Fibroblast of skin of back (primary cell): ENCODE data around the gene MRGPRX1. TPM values are rescaled to one million over a fixed set of nuclear protein-coding genes. Genes with fewer than 3 reads are reported as not detected.
"Not testable (repeated sequence)": the region's sequence is repeated elsewhere in the genome, so short reads cannot be mapped to it uniquely, and the experiment has no call there.

ENCODE experiments used
- DNase-seq: peaks from one replicate; pipeline ENCODE4 v3.0.0-alpha.2; 2013
- polyA plus RNA-seq, 2 experiments: library from polyadenylated mRNA; unstranded; fragments of 120-200 nt; gene quantifications; one replicate each; pipeline ENCODE4 v1.2.1, GENCODE V29; 2013; ENCODE audit not compliant: insufficient read length in 2 of 2

The MRGPRX1 gene
- not detected for polyA plus RNA-seq (2013, experiment 1 of 2; ENCODE audit: insufficient read length)
- polyA plus RNA-seq (2013, experiment 2 of 2; ENCODE audit: insufficient read length): not detected

DNA sequence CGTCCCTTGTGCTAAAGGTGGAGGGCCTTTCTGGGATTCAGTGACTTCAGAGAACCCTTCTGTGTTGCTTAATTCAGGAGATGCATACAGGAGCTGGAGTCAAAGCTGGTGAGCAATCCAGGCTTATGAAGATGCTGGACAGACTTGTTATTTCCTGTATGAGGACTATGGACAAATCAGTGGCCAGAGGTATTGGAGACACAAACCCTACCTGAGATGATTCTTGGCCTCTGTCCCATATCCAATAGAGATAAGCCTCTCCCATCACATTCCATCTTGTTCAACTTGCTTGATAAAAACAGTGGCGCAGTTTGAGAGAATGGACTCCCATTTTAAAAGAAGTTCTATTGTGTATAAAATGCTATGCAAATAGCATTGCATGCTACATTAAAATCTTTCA is at the start of gene MRGPRX1:
MRGPRX1 (minus strand) TSS at position 101 of the 400 bp plus-strand sequence. CDS start 4,630 bp downstream, outside the sequence.
- DNase-seq: no peak

DNA sequence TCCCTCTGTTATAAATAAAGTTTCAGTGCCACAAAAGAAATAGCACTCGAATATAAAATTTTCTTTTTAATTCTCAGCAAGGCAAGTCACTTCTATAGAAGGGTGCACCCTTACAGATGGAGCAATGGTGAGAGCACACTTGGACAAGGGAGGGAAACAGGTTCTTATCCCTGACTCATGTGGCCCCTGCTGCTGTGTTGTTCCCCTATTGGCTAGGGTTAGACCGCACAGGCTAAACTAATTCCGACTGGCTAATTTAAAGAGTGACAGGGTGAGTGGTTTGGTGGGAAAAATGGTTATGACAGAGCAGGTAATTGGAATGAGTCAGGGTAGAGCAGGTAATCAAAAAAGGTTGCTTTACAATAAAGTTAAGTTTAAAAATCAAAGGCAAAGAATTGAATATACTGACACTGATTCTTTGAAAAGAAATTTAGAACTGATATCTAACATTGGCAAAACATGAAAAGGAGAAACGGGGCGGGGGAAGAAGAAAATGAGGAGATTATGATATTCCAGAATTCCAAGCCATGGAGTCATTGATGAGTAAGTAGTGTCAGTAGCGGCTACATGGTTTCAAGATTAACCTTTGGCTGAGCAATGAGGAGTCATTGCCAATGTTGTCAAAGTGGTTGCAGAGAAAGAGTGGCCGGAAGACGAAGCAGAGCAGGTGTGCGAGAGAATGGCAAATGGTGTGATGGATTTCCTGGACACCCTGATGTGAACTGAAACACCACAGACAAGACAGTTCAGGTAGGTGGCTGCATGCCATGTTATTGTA is 48.4 kb upstream of the MRGPRX1 start:
- DNase-seq: no peak

DNA sequence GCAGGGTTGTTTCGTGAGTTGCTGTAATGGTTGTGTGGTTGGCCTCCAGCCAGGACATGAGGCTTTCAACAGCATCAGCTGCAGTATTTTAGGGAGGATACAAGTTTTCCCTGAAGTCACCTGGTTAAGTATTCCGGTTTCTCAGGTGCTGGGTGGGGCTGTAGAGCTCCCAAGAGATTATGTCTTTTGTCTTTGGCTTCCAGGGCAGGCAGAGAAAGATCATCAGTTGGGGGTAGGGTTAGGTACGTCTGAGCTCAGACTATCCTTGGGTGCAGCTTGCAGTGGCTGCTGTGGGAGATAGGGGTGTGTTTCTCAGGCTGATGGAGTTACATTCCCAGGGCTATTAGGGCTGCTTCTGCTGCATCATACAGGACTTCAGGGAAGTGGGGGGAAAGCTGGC is 47.5 kb upstream of the MRGPRX1 start:
- no peak for DNase-seq

GRCh38 chr11:18981897-18982296 is 42.7 kb upstream of the MRGPRX1 start:
- no peak for DNase-seq

- no peak for DNase-seq
Observed at GRCh38 chr11:18974192-18974591, 35.0 kb upstream of the MRGPRX1 start.

GRCh38 chr11:18972336-18972735 is 33.1 kb upstream of the MRGPRX1 start:
- DNase-seq: no peak

DNA sequence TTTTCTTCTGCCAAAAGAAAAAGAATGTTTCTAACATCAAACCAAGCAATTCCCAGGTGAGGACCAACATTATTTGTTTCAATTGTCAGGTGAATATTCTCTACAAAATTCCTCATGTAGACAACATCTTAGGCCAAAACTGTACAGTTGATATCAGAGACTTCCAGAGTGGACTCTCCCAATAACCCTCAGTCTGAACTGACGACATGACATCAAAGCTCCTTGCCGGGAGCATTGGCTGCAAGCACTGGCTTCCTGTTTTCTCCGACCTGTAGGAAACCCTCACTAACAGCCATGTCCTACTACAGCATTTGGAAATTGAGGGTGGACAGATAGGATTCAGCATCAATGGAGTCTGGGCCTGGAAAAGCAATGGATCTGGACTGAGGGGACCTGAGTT is 30.5 kb upstream of the MRGPRX1 start:
- no peak for DNase-seq

- no peak for DNase-seq
Observed at GRCh38 chr11:18958221-18958910, 19.2 kb upstream of the MRGPRX1 start.

- no peak for DNase-seq
Observed at GRCh38 chr11:18956630-18957029, 17.4 kb upstream of the MRGPRX1 start.

DNA sequence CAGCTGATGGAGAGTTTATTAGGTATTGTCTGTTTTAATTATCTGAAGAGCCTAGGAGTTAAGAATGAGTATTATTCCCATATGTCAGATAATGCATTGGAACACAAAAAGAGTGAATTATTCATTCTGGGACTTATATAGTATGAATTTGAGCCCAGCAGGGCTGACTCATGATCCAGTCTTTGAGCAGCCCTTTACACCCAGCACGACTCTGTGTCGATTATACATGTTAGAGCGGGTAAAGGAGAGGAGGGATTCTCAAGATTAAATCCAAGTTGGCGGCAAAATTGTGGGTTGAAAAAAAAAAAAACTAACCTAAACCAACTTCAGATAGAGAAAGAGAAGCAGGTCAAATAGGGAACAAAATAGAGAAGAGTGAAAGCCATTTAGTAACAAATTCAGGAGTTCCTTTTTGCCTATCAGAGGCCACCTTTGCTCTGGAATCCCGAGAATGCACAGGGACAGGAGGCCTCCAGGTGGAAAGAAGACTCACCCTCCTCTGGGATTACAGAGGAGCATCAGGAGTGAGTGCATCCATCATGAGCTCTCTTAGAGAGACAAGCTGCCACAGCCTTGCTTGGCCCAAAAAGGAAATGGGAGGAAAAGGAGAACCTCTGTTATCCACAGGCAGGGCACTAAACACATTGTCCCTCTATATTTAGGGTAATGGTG is 3.1 kb downstream of the MRGPRX1 start:
- no peak for DNase-seq

GRCh38 chr11:18934195-18934814 is 4.9 kb downstream of the MRGPRX1 start:
- DNase-seq: no peak

DNA sequence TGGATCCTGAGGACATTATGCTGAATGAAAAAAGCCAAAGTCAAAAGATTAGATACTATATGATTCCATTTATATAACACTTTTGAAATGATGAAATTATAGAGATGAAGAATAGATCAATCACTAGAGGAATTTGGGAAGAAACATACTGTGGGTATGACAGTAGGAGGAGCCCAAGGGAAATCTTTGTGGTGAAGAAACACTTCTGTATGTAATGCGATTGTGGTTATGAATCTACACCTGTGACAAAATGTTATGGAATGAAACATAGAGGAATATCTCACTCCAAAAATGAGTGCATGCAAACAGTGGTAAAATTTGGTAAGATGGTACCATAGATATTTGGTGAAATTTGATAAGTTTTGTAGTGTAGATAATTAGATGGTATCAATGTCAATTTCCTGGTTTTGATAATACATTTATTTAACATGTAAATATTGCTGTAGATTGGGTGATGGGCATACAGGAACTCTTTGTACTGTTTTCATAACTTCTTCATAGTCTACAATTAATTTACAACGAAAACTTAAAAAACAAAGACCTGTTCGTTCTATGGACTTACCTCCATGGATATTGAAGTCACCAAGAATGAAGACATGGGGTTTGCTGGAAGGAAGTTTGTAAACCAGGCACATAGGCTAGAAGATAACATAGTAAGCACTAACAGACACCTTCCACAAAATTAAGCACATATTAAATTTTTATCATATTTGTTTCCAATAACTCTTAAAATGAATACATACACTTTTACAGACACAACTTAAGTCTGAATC is 11.5 kb downstream of the MRGPRX1 start:
- DNase-seq: no peak

DNA sequence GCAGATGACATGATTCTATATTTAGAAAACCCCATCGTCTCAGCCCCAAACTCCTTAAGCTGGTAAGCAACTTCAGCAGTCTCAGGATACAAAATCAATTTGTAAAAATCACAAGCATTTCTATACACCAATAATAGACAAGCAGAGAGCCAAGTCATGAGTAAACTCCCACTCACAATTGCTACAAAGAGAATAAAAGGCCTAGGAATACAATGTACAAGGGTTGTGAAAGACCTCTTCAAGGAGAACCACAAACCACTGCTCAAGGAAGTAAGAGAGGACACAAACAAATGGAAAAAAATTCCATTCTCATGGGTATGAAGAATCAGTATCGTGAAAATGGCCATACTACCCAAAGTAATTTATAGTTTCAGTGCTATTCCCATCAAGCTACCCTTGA is 13.8 kb downstream of the MRGPRX1 start:
- DNase-seq: not testable (repeated sequence)

GRCh38 chr11:18912883-18913282 is 26.3 kb downstream of the MRGPRX1 start:
- no peak for DNase-seq

- DNase-seq: no peak
Observed at GRCh38 chr11:18907391-18907790, 31.8 kb downstream of the MRGPRX1 start.

- not testable (repeated sequence) for DNase-seq
Observed at GRCh38 chr11:18900637-18901036, 38.6 kb downstream of the MRGPRX1 start.

- DNase-seq: not testable (repeated sequence)
Observed at GRCh38 chr11:18900151-18900611, 39.0 kb downstream of the MRGPRX1 start.

GRCh38 chr11:18891712-18892111 is 47.5 kb downstream of the MRGPRX1 start:
- DNase-seq: not testable (repeated sequence)

DNA sequence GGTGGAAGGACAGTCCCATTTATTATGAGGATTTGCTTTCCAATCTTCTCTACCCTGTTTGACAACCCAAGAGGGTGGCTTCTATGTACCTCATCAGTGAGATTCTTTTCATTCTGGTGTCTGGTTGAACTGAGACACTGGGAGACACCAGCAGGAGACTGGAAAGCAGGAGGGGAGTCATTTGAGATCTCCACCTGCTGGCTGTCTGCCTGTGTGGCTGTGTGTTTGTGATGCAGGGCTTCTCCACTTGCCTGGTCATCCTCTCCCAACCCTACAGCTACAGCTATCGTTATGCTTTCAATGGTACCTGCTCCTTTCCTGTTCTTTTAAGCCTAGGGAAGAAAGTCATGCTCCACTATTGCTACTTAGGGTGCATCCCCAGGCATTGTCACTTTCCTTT is 48.6 kb downstream of the MRGPRX1 start:
- no peak for DNase-seq
